Lower leg skin (tissue), 4 donors: ENCODE results near the gene CLDN7. TPM values are rescaled to one million over a fixed set of nuclear protein-coding genes. Genes with fewer than 3 reads are reported as not detected.

Experiments used
- DNase-seq, 2 donors: peaks; one replicate each; pipeline ENCODE4 v3.0.0-alpha.2; 2019; ENCODE audit warnings: low spot score in 2 of 2
- H3K4me3 ChIP-seq: fragments of 200-600 bp; sonication (generic); 2 replicates; pipeline ENCODE4 v1.5.1; 2017; ENCODE audit warnings: mild to moderate bottlenecking, low read depth; ENCODE audit not compliant: poor library complexity, severe bottlenecking
- CTCF ChIP-seq, 3 donors: fragments of 450-650 bp; IDR thresholded peaks; one replicate each; pipeline ENCODE4 v1.5.1; 2016; ENCODE audit warnings: antibody characterized with exemption in 3 of 3, mild to moderate bottlenecking in 3 of 3, moderate library complexity in 2 of 3
- POLR2A ChIP-seq, 2 donors: fragments of 450-650 bp; IDR thresholded peaks; one replicate each; pipeline ENCODE4 v1.6.1; 2016 to 2017; ENCODE audit warnings: antibody characterized with exemption in 2 of 2, mild to moderate bottlenecking in 1 of 2, moderate library complexity in 1 of 2
- WGBS, 2 donors: methylation state at CpG; one replicate each; pipeline ENCODE4 v1.1.5; 2018; 5-methylcytosine and 5-hydroxymethylcytosine counted together
- intact Hi-C: fragments of 100-400 bp; cut with DNase I; formaldehyde crosslinking; loops from one replicate; pipeline ENCODE4 v1.15.0; 2023; ENCODE audit warnings: low total_unique reads
- total RNA-seq, 4 donors: library from RNA; depleted of rRNA; stranded (reverse); fragments of >200 nt; gene quantifications; one replicate each; pipeline ENCODE4 v1.1.0, GENCODE V29; 2016

The CLDN7 gene
- total RNA-seq, 4 donors from 2014 or later = 6.7 to 25.6 (median 14.4) TPM

DNA sequence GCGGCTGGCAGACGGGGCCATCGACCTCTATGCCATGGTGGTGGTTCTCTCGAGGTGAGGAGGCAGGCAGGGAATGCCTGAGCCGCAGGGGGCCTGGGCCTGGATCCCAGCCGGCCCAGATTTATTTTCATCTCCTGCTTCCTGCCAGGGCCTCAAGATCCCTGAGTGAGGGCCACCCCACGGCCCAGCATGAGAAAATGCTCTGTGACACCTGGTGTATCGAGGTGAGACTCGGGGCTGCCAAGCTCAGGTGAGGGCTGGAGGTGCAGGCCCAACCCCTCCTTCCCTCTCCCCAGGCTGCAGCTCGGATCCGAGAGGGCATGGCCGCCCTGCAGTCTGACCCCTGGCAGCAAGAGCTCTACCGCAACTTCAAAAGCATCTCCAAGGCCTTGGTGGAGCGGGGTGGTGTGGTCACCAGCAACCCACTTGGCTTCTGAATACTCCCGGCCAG, 37.6 kb downstream of the CLDN7 start:
- 77 to 81% methylated on average over 12 to 14 of the region's 15 CpGs for WGBS, 2 donors
- no peak for TF ChIP-seq POLR2A (IDR thresholded peaks at IDR 0.05)
- TF ChIP-seq CTCF (IDR thresholded peaks at IDR 0.05) = no peak
- intact Hi-C loops = no loop called here
- DNase-seq = no peak
- no peak overlapping the region for H3K4me3 ChIP-seq

- intact Hi-C loops = no loop called here
- no peak for DNase-seq
- TF ChIP-seq CTCF (IDR thresholded peaks at IDR 0.05) (no peak), POLR2A (IDR thresholded peaks at IDR 0.05) (no peak)
These were observed 38.2 kb downstream of the CLDN7 start for GRCh38 chr17:7224110-7224509.

GRCh38 chr17:7223375-7223774, 38.9 kb downstream of the CLDN7 start:
- 69 to 82% methylated on average over 4 of the region's 4 CpGs for WGBS, 2 donors

More at GRCh38 chr17:7224110-7224509, 38.2 kb downstream of the CLDN7 start:
- WGBS, 2 donors = 75 to 77% methylated on average over 10 of the region's 10 CpGs
- no peak overlapping the region for H3K4me3 ChIP-seq

GRCh38 chr17:7222972-7223292, 39.3 kb downstream of the CLDN7 start:
- TF ChIP-seq POLR2A (IDR thresholded peaks at IDR 0.05) (no peak), CTCF (IDR thresholded peaks at IDR 0.05) (no peak)
- intact Hi-C loops = no loop called here
- WGBS, 2 donors = 64 to 78% methylated on average over 7 of the region's 7 CpGs
- no peak for DNase-seq
- no peak overlapping the region for H3K4me3 ChIP-seq

More at GRCh38 chr17:7223375-7223774, 38.9 kb downstream of the CLDN7 start:
- TF ChIP-seq POLR2A (IDR thresholded peaks at IDR 0.05) (no peak), CTCF (IDR thresholded peaks at IDR 0.05) (no peak)
- intact Hi-C loops = no loop called here
- DNase-seq = no peak
- no peak overlapping the region for H3K4me3 ChIP-seq

GRCh38 chr17:7222093-7222971, 39.9 kb downstream of the CLDN7 start:
- TF ChIP-seq CTCF (IDR thresholded peaks at IDR 0.05) = no peak
- no peak for TF ChIP-seq POLR2A (IDR thresholded peaks at IDR 0.05)
- intact Hi-C loops = no loop called here
- no peak for DNase-seq
- no peak overlapping the region for H3K4me3 ChIP-seq
- WGBS, 2 donors = 67 to 71% methylated on average over 15 of the region's 15 CpGs
